Keratinocyte (primary cell): Measurements from ENCODE around the gene MT1E. TPM values are rescaled to one million over a fixed set of nuclear protein-coding genes. Genes with fewer than 3 reads are reported as not detected.

Experiments used
- DNase-seq: peaks from one replicate; pipeline ENCODE4 v3.0.0-alpha.2; 2011; ENCODE audit warnings: low read depth, missing footprints, low spot score
- FAIRE-seq: peaks from 2 replicates; lab custom pipeline; 2011; peaks lifted over from hg19 to GRCh38; lab: Jason Lieb, UNC
- H2AFZ ChIP-seq: 2 replicates; pipeline ENCODE4 v1.6.0; 2012; ENCODE audit warnings: low read length, control low read depth, inconsistent platforms; ENCODE audit not compliant: control insufficient read depth
- H3K27ac ChIP-seq: 2 replicates; pipeline ENCODE4 v1.5.1; 2011; ENCODE audit warnings: low read length; ENCODE audit not compliant: control insufficient read depth, insufficient read depth
- H3K27me3 ChIP-seq: 3 replicates; pipeline ENCODE4 v1.6.0; 2011; ENCODE audit warnings: low read length; ENCODE audit not compliant: control insufficient read depth, insufficient read depth; ENCODE audit errors: extremely low read depth
- H3K36me3 ChIP-seq, 2 experiments: 2 replicates in 1 of 2; 3 replicates in 1 of 2; pipeline ENCODE4 v1.5.1; 2011; ENCODE audit warnings: low read length in 2 of 2, mild to moderate bottlenecking in 1 of 2; ENCODE audit not compliant: control insufficient read depth in 2 of 2, insufficient read depth in 2 of 2; ENCODE audit errors: extremely low read depth in 1 of 2
- H3K4me1 ChIP-seq: 3 replicates; pipeline ENCODE4 v1.5.1; 2011; ENCODE audit warnings: low read length; ENCODE audit not compliant: control insufficient read depth, insufficient read depth; ENCODE audit errors: extremely low read depth
- H3K4me2 ChIP-seq: 3 replicates; pipeline ENCODE4 v1.6.0; 2011; ENCODE audit warnings: low read depth, low read length; ENCODE audit not compliant: control insufficient read depth, insufficient read depth; ENCODE audit errors: extremely low read depth
- H3K4me3 ChIP-seq, 3 experiments: fragments of 200-600 bp in 1 of 3; sonication (generic) in 1 of 3; 2 replicates in 2 of 3; 3 replicates in 1 of 3; pipeline ENCODE4 v1.5.1; 2011 to 2016; ENCODE audit warnings: low read length in 3 of 3, mild to moderate bottlenecking in 3 of 3, control low read depth in 2 of 3, inconsistent platforms in 1 of 3, low read depth in 1 of 3, mixed read lengths in 1 of 3, mixed run types in 1 of 3, moderate library complexity in 1 of 3; ENCODE audit not compliant: control insufficient read depth in 2 of 3, insufficient read depth in 2 of 3; ENCODE audit errors: extremely low read depth in 1 of 3
- H3K79me2 ChIP-seq: 2 replicates; pipeline ENCODE4 v1.6.0; 2012; ENCODE audit warnings: low read length; ENCODE audit not compliant: control insufficient read depth, insufficient read depth
- H3K9ac ChIP-seq: 3 replicates; pipeline ENCODE4 v1.6.0; 2011; ENCODE audit warnings: low read length; ENCODE audit not compliant: control insufficient read depth, insufficient read depth; ENCODE audit errors: extremely low read depth
- H3K9me1 ChIP-seq: 3 replicates; pipeline ENCODE4 v1.6.0; 2011; ENCODE audit warnings: low read length; ENCODE audit not compliant: control insufficient read depth, insufficient read depth; ENCODE audit errors: extremely low read depth
- H3K9me3 ChIP-seq: 2 replicates; pipeline ENCODE4 v1.5.1; 2012; ENCODE audit warnings: low read depth, low read length; ENCODE audit not compliant: control insufficient read depth
- H4K20me1 ChIP-seq: 3 replicates; pipeline ENCODE4 v1.6.0; 2011; ENCODE audit warnings: low read length; ENCODE audit not compliant: control insufficient read depth, insufficient read depth; ENCODE audit errors: extremely low read depth
- CTCF ChIP-seq, 3 experiments: IDR thresholded peaks in 1 of 3; conservative IDR thresholded peaks in 1 of 3; optimal IDR thresholded peaks in 1 of 3; 2 replicates in 2 of 3; 3 replicates in 1 of 3; pipeline versions ENCODE3 to v1.5.1; 2011; ENCODE audit warnings: low read length in 3 of 3, mild to moderate bottlenecking in 3 of 3, moderate library complexity in 2 of 3, control low read depth in 1 of 3, inconsistent platforms in 1 of 3; ENCODE audit not compliant: insufficient read depth in 2 of 3; ENCODE audit errors: extremely low read depth in 1 of 3
- EZH2 ChIP-seq: IDR thresholded peaks from one replicate; pipeline ENCODE4 v1.6.1; 2012; ENCODE audit warnings: inconsistent platforms, mild to moderate bottlenecking, low read length, moderate library complexity
- dilution Hi-C: fragments of 300-500 bp; cut with MboI; formaldehyde crosslinking; loops from one replicate; pipeline ENCODE4 v1.7.0; 2020; ENCODE audit warnings: low sequenced_read_pairs; ENCODE audit not compliant: extremely low pct_ligation_motif_present
- polyA plus RNA-seq, 5 experiments: library from polyadenylated mRNA; depleted of rRNA in 3 of 5; stranded (reverse) in 3 of 5; stranded (forward) in 1 of 5; unstranded in 1 of 5; fragments of >200 nt; gene quantifications; 1 replicate in 1 of 5; 2 replicates in 3 of 5; 3 replicates in 1 of 5; pipeline versions ENCODE4 v1.2.1 to v1.2.3, GENCODE V29; 2011 to 2012; ENCODE audit warnings: missing spikeins in 2 of 5, low read depth in 1 of 5, low replicate concordance in 1 of 5

MT1E gene
- polyA plus RNA-seq, 1 donor (not counting 4 experiments of a cell fraction or from before 2014, with no cell fraction given): 394 TPM

DNA sequence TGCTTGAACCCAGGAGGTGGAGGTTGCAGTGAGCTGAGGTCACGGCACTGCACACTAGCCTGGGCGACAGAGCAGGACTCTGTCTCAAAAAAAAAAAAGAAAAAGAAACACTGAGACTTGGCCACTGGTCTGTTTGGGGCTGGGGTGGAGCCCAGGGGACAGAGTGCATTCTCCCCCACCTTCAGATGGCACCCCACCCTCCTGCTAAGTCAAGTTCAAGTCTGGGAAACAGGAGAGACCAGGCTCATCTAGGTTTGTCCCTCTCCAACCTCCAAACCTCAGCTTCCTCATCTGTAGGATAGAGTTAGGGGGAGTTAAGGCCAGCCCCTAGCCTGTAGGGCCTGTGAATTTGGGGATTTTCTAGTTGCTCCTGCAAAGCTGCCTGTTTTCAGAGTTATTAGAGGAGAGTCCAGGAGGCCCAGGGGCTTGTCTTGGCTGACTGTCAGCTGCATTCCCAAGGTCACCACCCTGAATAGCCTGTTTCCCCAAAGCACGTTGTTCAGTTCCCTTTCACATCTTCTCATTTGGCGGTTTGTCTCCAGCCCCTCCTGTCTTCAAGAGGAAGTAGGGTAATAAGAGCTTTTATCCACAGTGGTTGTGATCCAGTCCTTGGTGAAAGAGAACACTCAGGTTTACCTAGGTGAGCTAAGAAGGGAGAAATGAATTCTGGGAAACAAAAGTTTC is 34.1 kb upstream of the MT1E start:
- no peak overlapping the region for H3K4me2 ChIP-seq
- no peak overlapping the region for H3K27ac ChIP-seq
- peaks cover 33% of the 10 kb centered on the region for H3K27me3 ChIP-seq
- FAIRE-seq: no peak
- no peak overlapping the region for H3K9ac ChIP-seq
- no peak overlapping the region for H2AFZ ChIP-seq
- no peaks in the 10 kb centered on the region for H4K20me1 ChIP-seq
- H3K36me3 ChIP-seq: no peaks in the 10 kb centered on the region
- no peak for DNase-seq
- H3K79me2 ChIP-seq: no peaks in the 10 kb centered on the region
- H3K4me1 ChIP-seq: peaks cover 4% of the 10 kb centered on the region
- H3K4me3 ChIP-seq: no peak overlapping the region
- TF ChIP-seq EZH2 (no peak), CTCF (optimal IDR thresholded peaks at IDR 0.05 in 1 of 3, IDR thresholded peaks at IDR 0.05 in 1 of 3, conservative IDR thresholded peaks at IDR 0.05 in 1 of 3; ENCODE audit: extremely low read depth in 1 of 3, insufficient read depth in 2 of 3, low read length in 3 of 3) (no peak)
- H3K9me3 ChIP-seq: no peaks in the 10 kb centered on the region
- dilution Hi-C loops: no loop called here
- no peaks in the 10 kb centered on the region for H3K9me1 ChIP-seq

DNA sequence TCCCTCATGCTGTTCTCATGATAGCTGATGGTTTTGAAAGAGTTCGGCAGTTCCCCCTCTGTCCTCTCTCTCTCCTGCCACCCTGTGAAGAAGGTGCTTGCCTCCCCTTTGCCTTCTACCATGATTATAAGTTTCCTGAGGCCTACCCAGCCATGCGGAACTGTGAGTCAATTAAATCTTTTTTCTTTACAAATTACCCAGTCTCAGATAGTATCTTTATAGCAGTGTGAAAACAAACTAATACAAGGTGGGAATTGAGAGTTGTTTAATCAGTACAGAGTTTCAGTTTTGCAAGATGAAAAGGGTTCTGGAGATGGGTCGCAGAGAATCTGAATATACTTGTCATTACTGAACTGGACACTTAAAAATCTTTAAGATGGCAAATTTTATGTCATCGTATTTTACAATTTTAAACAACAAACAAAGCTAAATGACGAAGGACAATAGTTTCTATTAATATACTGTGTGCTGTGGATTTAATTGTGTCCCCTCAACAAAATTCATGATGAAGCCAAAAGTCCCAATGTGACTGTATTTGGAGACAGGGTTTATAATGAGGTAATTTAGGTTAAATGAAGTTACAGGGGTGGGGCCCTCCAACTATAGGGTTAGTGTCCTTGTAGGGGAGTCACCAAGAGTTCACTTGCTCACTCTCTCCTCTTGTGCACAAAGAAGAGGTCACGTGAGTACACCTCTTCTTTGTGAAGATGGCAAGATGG is 31.8 kb upstream of the MT1E start:
- Histone ChIP-seq H3K4me3 (no peak overlapping the region), H3K4me2 (no peak overlapping the region), H2AFZ (no peak overlapping the region), H3K27me3 (peaks cover 23% of the 10 kb centered on the region), H4K20me1 (no peaks in the 10 kb centered on the region), H3K9me3 (no peaks in the 10 kb centered on the region), H3K27ac (no peak overlapping the region), H3K4me1 (peaks cover 4% of the 10 kb centered on the region), H3K9ac (no peak overlapping the region), H3K79me2 (no peaks in the 10 kb centered on the region), H3K9me1 (no peaks in the 10 kb centered on the region), H3K36me3 (no peaks in the 10 kb centered on the region)
- dilution Hi-C loops: no loop called here
- FAIRE-seq: no peak
- TF ChIP-seq CTCF (optimal IDR thresholded peaks at IDR 0.05 in 1 of 3, IDR thresholded peaks at IDR 0.05 in 1 of 3, conservative IDR thresholded peaks at IDR 0.05 in 1 of 3; ENCODE audit: extremely low read depth in 1 of 3, insufficient read depth in 2 of 3, low read length in 3 of 3) (no peak), EZH2 (no peak)
- no peak for DNase-seq
